GM12878 (cell line): ENCODE measurements around the gene UBE2D3. TPM values are rescaled to one million over a fixed set of nuclear protein-coding genes. Genes with fewer than 3 reads are reported as not detected.

Source experiments
- BACH1 ChIP-seq: fragments of 450-650 bp; IDR thresholded peaks from 2 replicates; pipeline ENCODE4 v1.6.1; 2017; ENCODE audit warnings: mild to moderate bottlenecking, borderline replicate concordance
- BHLHE40 ChIP-seq, 2 experiments: fragments of 450-650 bp in 1 of 2; IDR thresholded peaks; 2 replicates each; pipeline ENCODE4 v1.6.1; 2011 to 2017; ENCODE audit warnings: low read depth in 2 of 2, borderline replicate concordance in 1 of 2, improper control_type of control experiment in 1 of 2, low read length in 1 of 2, mild to moderate bottlenecking in 1 of 2
- ETV6 ChIP-seq, 2 experiments: fragments of 450-650 bp in 1 of 2; IDR thresholded peaks in 1 of 2; conservative IDR thresholded peaks in 1 of 2; 2 replicates each; pipeline ENCODE4 v1.6.1; 2014; ENCODE audit warnings: antibody characterized with exemption in 1 of 2, borderline replicate concordance in 1 of 2, low read depth in 1 of 2, mild to moderate bottlenecking in 1 of 2, moderate library complexity in 1 of 2
- FOXK2 ChIP-seq: fragments of 450-650 bp; IDR thresholded peaks from 2 replicates; pipeline ENCODE4 v1.6.1; 2017; ENCODE audit warnings: mild to moderate bottlenecking, moderate library complexity
- JUND ChIP-seq: IDR thresholded peaks from 2 replicates; pipeline ENCODE4 v1.6.1; 2012; ENCODE audit warnings: low read depth, mild to moderate bottlenecking, low read length, improper control_type of control experiment, moderate library complexity
- KLF5 ChIP-seq: fragments of 450-650 bp; IDR thresholded peaks from 2 replicates; pipeline ENCODE4 v1.6.1; 2014; ENCODE audit warnings: mild to moderate bottlenecking; ENCODE audit not compliant: partially characterized antibody
- MLLT1 ChIP-seq: fragments of 450-650 bp; IDR thresholded peaks from 2 replicates; pipeline ENCODE4 v1.6.1; 2016; ENCODE audit warnings: mild to moderate bottlenecking
- MTA3 ChIP-seq: IDR thresholded peaks from 2 replicates; pipeline ENCODE4 v1.6.1; 2012; ENCODE audit warnings: low read length, inconsistent platforms, borderline replicate concordance
- NR2C1 ChIP-seq: fragments of 450-650 bp; IDR thresholded peaks from 2 replicates; pipeline ENCODE4 v1.6.1; 2017; ENCODE audit warnings: antibody characterized with exemption, mild to moderate bottlenecking, moderate library complexity
- SIN3A ChIP-seq: IDR thresholded peaks from 2 replicates; pipeline ENCODE4 v1.6.1; 2012; ENCODE audit warnings: low read depth, low read length, improper control_type of control experiment
- SRF ChIP-seq, 2 experiments: IDR thresholded peaks; 2 replicates each; pipeline ENCODE4 v1.6.1; 2011; ENCODE audit warnings: low read depth in 2 of 2, low read length in 2 of 2, mild to moderate bottlenecking in 1 of 2, moderate library complexity in 1 of 2
- polyA plus RNA-seq, 11 experiments: library from polyadenylated mRNA; depleted of rRNA in 4 of 11; unstranded in 6 of 11; stranded (reverse) in 5 of 11; fragments of >200 nt; fragmentation: Nextera tagmentation in 4 of 11; fragmentation: Illumina TruSeq in 1 of 11; extraction: Ambion mirVana in 4 of 11; extraction: Trizol in 1 of 11; gene quantifications; 1 replicate in 1 of 11; 2 replicates in 10 of 11; pipeline versions ENCODE4 v1.2.1 to v1.2.3, GENCODE V29; 2011 to 2016; ENCODE audit warnings: inconsistent platforms in 2 of 11, missing spikeins in 2 of 11, low read depth in 1 of 11
- total RNA-seq, 4 experiments: library from RNA; depleted of rRNA in 3 of 4; stranded (reverse); fragments of >200 nt in 3 of 4; fragmentation: Illumina TruSeq in 1 of 4; extraction: Trizol in 1 of 4; gene quantifications; 2 replicates each; pipeline versions ENCODE4 v1.2.1 to v1.2.3, GENCODE V29; 2013 to 2021
- TF ChIP-seq, protein P1 (sequence below): fragments of 450-650 bp; conservative IDR thresholded peaks from 2 replicates; pipeline ENCODE4 v1.6.1; 2017; ENCODE audit warnings: mild to moderate bottlenecking, moderate library complexity
- TF ChIP-seq, protein P2 (sequence below): IDR thresholded peaks from 2 replicates; pipeline ENCODE4 v1.6.1; 2011; ENCODE audit warnings: low read depth, low read length, improper control_type of control experiment, borderline replicate concordance
- TF ChIP-seq, protein P3 (sequence below): fragments of 450-650 bp; IDR thresholded peaks from 2 replicates; pipeline ENCODE4 v1.6.1; 2017; ENCODE audit warnings: mild to moderate bottlenecking, low read depth, inconsistent platforms; ENCODE audit not compliant: poor library complexity, severe bottlenecking
- TF ChIP-seq, protein P4 (sequence below): IDR thresholded peaks from 2 replicates; pipeline ENCODE4 v1.6.1; 2011; ENCODE audit warnings: borderline replicate concordance, low read depth, mild to moderate bottlenecking, moderate library complexity, mixed read lengths, low read length; ENCODE audit not compliant: insufficient read depth; ENCODE audit errors: extremely low read length
- TF ChIP-seq, protein P5 (sequence below): fragments of 450-650 bp; IDR thresholded peaks from 2 replicates; pipeline ENCODE4 v1.6.1; 2017; ENCODE audit warnings: mild to moderate bottlenecking, moderate library complexity

Gene UBE2D3
- total and polyA plus RNA-seq, 10 of the 15 experiments (the other 5 are each of a cell fraction or from before 2014, with no cell fraction given) = 162 to 572 (median 395) TPM

DNA sequence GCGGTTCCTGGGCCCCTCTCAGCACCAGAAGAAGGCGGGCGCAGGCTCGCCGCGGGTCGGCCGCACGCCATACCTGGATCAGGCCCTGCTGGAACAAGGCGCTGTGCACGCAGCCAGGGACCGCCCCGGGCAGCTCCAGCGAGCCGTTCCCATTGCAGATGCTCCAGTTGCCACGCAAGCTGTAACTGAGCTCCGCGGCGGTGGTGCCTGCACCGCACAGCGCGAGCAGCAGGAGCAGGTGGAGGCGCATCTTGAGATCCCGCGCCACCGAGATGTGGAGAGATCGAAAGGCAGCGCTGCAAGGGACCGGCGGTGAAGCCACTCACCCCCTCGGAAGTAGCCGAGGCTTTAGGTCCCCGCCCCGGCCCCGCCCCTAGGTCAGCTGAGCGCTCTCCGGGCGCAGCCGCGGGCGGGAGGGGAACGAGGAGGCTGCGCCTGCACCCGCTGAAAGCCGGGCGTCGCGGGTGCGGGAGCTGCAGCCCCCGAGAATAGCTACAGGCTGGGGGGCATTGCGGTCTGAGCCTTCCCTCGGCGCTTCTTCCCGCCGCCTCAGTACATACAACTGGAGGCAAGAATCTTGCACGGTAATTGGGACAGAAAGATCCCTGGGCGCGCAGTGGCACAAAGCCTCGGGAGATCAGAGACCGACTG is 66.6 kb downstream of the UBE2D3 start, which contains the start of gene MANBA (continued):
- TF ChIP-seq, protein P1, sequence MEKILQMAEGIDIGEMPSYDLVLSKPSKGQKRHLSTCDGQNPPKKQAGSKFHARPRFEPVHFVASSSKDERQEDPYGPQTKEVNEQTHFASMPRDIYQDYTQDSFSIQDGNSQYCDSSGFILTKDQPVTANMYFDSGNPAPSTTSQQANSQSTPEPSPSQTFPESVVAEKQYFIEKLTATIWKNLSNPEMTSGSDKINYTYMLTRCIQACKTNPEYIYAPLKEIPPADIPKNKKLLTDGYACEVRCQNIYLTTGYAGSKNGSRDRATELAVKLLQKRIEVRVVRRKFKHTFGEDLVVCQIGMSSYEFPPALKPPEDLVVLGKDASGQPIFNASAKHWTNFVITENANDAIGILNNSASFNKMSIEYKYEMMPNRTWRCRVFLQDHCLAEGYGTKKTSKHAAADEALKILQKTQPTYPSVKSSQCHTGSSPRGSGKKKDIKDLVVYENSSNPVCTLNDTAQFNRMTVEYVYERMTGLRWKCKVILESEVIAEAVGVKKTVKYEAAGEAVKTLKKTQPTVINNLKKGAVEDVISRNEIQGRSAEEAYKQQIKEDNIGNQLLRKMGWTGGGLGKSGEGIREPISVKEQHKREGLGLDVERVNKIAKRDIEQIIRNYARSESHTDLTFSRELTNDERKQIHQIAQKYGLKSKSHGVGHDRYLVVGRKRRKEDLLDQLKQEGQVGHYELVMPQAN = peak; percentile 85
- TF ChIP-seq MLLT1 (no peak), JUND (no peak; the same call in 1 of the 2 replicates), BHLHE40 (IDR thresholded peaks at IDR 0.05; ENCODE audit: borderline replicate concordance in 1 of 2, low read depth in 2 of 2, low read length in 1 of 2) (peak; percentile 7 to 58; a peak in 2 of 4 replicates), MTA3 (no peak), KLF5 (no peak), SIN3A (peak; percentile 54; the same call in 1 of the 2 replicates), NR2C1 (no peak), BACH1 (no peak), FOXK2 (no peak), SRF (IDR thresholded peaks at IDR 0.05; ENCODE audit: low read depth in 2 of 2, low read length in 2 of 2) (no peak), ETV6 (conservative IDR thresholded peaks at IDR 0.05 in 1 of 2, IDR thresholded peaks at IDR 0.05 in 1 of 2; ENCODE audit: borderline replicate concordance in 1 of 2, low read depth in 1 of 2) (no peak)
- TF ChIP-seq, protein P2, sequence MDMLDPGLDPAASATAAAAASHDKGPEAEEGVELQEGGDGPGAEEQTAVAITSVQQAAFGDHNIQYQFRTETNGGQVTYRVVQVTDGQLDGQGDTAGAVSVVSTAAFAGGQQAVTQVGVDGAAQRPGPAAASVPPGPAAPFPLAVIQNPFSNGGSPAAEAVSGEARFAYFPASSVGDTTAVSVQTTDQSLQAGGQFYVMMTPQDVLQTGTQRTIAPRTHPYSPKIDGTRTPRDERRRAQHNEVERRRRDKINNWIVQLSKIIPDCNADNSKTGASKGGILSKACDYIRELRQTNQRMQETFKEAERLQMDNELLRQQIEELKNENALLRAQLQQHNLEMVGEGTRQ = peak; percentile 21; the same call in 1 of the 2 replicates
- TF ChIP-seq, protein P3, sequence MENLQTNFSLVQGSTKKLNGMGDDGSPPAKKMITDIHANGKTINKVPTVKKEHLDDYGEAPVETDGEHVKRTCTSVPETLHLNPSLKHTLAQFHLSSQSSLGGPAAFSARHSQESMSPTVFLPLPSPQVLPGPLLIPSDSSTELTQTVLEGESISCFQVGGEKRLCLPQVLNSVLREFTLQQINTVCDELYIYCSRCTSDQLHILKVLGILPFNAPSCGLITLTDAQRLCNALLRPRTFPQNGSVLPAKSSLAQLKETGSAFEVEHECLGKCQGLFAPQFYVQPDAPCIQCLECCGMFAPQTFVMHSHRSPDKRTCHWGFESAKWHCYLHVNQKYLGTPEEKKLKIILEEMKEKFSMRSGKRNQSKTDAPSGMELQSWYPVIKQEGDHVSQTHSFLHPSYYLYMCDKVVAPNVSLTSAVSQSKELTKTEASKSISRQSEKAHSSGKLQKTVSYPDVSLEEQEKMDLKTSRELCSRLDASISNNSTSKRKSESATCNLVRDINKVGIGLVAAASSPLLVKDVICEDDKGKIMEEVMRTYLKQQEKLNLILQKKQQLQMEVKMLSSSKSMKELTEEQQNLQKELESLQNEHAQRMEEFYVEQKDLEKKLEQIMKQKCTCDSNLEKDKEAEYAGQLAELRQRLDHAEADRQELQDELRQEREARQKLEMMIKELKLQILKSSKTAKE = no peak
- TF ChIP-seq, protein P4, sequence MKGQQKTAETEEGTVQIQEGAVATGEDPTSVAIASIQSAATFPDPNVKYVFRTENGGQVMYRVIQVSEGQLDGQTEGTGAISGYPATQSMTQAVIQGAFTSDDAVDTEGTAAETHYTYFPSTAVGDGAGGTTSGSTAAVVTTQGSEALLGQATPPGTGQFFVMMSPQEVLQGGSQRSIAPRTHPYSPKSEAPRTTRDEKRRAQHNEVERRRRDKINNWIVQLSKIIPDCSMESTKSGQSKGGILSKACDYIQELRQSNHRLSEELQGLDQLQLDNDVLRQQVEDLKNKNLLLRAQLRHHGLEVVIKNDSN = peak; percentile 58
- TF ChIP-seq, protein P5, sequence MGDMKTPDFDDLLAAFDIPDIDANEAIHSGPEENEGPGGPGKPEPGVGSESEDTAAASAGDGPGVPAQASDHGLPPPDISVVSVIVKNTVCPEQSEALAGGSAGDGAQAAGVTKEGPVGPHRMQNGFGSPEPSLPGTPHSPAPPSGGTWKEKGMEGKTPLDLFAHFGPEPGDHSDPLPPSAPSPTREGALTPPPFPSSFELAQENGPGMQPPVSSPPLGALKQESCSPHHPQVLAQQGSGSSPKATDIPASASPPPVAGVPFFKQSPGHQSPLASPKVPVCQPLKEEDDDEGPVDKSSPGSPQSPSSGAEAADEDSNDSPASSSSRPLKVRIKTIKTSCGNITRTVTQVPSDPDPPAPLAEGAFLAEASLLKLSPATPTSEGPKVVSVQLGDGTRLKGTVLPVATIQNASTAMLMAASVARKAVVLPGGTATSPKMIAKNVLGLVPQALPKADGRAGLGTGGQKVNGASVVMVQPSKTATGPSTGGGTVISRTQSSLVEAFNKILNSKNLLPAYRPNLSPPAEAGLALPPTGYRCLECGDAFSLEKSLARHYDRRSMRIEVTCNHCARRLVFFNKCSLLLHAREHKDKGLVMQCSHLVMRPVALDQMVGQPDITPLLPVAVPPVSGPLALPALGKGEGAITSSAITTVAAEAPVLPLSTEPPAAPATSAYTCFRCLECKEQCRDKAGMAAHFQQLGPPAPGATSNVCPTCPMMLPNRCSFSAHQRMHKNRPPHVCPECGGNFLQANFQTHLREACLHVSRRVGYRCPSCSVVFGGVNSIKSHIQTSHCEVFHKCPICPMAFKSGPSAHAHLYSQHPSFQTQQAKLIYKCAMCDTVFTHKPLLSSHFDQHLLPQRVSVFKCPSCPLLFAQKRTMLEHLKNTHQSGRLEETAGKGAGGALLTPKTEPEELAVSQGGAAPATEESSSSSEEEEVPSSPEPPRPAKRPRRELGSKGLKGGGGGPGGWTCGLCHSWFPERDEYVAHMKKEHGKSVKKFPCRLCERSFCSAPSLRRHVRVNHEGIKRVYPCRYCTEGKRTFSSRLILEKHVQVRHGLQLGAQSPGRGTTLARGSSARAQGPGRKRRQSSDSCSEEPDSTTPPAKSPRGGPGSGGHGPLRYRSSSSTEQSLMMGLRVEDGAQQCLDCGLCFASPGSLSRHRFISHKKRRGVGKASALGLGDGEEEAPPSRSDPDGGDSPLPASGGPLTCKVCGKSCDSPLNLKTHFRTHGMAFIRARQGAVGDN = 0 out of 2 replicates have a peak, but pooled peaks have one; percentile 15
